CD4-positive, alpha-beta T cell (primary cell): Measurements from ENCODE around the gene NTM. TPM values are rescaled to one million over a fixed set of nuclear protein-coding genes. Genes with fewer than 3 reads are reported as not detected.
"Not testable (repeated sequence)": the region's sequence is repeated elsewhere in the genome, so short reads cannot be mapped to it uniquely, and the experiment has no call there.

Experiments used
- ATAC-seq: fragments of 200-7000 bp; cut with Tn5 transposase; one replicate; pipeline ENCODE4 v1.10.0; 2022; ENCODE audit warnings: mild to moderate bottlenecking; ENCODE audit not compliant: poor library complexity
- CTCF ChIA-PET: fragments of 350-600 bp; sonication (Branson Sonifier 250); formaldehyde crosslinking; loops from one replicate; lab custom pipeline; 2021; ENCODE audit warnings: antibody characterized with exemption, inconsistent platforms; lab: Charles Lee
- POLR2A ChIA-PET: fragments of 350-600 bp; sonication (Branson Sonifier 250); formaldehyde crosslinking; loops from one replicate; lab custom pipeline; 2021; ENCODE audit warnings: antibody characterized with exemption, inconsistent platforms; lab: Charles Lee
- DNase-seq, 14 experiments: peaks; one replicate each; pipeline ENCODE4 v3.0.0-alpha.2; 2013 to 2020; ENCODE audit warnings: mixed read lengths in 2 of 14
- H3K27ac ChIP-seq, 2 donors: one replicate each; pipeline versions ENCODE4 v1.5.1 to v1.7.0; 2013; ENCODE audit warnings: low read length in 2 of 2, low read depth in 1 of 2, mild to moderate bottlenecking in 1 of 2
- H3K27me3 ChIP-seq, 2 experiments: 1 replicate in 1 of 2; 2 replicates in 1 of 2; pipeline versions ENCODE4 v1.6.1 to v1.7.0; 2013; ENCODE audit warnings: low read length in 2 of 2, control low read depth in 1 of 2, mild to moderate bottlenecking in 1 of 2, moderate library complexity in 1 of 2; ENCODE audit not compliant: insufficient read depth in 2 of 2, control insufficient read depth in 1 of 2
- H3K36me3 ChIP-seq: one replicate; pipeline ENCODE4 v1.6.1; 2013; ENCODE audit warnings: low read length, control low read depth; ENCODE audit not compliant: insufficient read depth
- H3K4me1 ChIP-seq: one replicate; pipeline ENCODE4 v1.6.1; 2013; ENCODE audit warnings: low read length, control low read depth; ENCODE audit not compliant: insufficient read depth
- H3K4me3 ChIP-seq: one replicate; pipeline ENCODE4 v1.5.1; 2013; ENCODE audit warnings: mild to moderate bottlenecking, low read length, moderate library complexity
- H3K9me3 ChIP-seq, 2 experiments: 1 replicate in 1 of 2; 2 replicates in 1 of 2; pipeline versions ENCODE4 v1.6.1 to v1.7.0; 2013; ENCODE audit warnings: low read length in 2 of 2, mild to moderate bottlenecking in 2 of 2, control low read depth in 1 of 2, moderate library complexity in 1 of 2; ENCODE audit not compliant: control insufficient read depth in 1 of 2, insufficient read depth in 1 of 2
- H3K27ac Mint-ChIP-seq: one replicate; pipeline ENCODE4 v1.8.0; 2020; ENCODE audit warnings: mixed read lengths
- H3K27me3 Mint-ChIP-seq: one replicate; pipeline ENCODE4 v1.8.0; 2021; ENCODE audit warnings: mixed read lengths
- H3K36me3 Mint-ChIP-seq: one replicate; pipeline ENCODE4 v1.8.0; 2021; ENCODE audit warnings: low read depth, mixed read lengths
- H3K4me1 Mint-ChIP-seq: one replicate; pipeline ENCODE4 v1.8.0; 2021; ENCODE audit warnings: low read depth, mixed read lengths
- H3K4me3 Mint-ChIP-seq: one replicate; pipeline ENCODE4 v1.8.0; 2020; ENCODE audit warnings: mild to moderate bottlenecking, mixed read lengths
- H3K9me3 Mint-ChIP-seq: one replicate; pipeline ENCODE4 v1.8.0; 2020; ENCODE audit warnings: mixed read lengths
- CTCF ChIP-seq: fragments of 200-600 bp; IDR thresholded peaks from one replicate; pipeline ENCODE4 v1.8.0; 2022; ENCODE audit warnings: antibody characterized with exemption, mild to moderate bottlenecking
- intact Hi-C, 2 experiments: fragments of 100-400 bp; cut with DNase I in 1 of 2; cut with micrococcal nuclease in 1 of 2; formaldehyde crosslinking; loops; one replicate each; pipeline versions ENCODE4 v1.15.1 to v1.9.0; 2023 to 2025; cut with DNase I, micrococcal nuclease
- total RNA-seq, 174 experiments: library from RNA in 2 of 174; stranded (reverse) in 2 of 174; gene quantifications; one replicate each; pipeline ENCODE4 v1.2.3 and lab custom pipeline; 2021 to 2026

NTM gene
- total RNA-seq, 2 experiments from 2014 or later, result not detected

GRCh38 chr11:131422029-131422428, 51.6 kb downstream of the NTM start:
- no peak overlapping the region for H3K27ac ChIP-seq
- no peak for TF ChIP-seq CTCF
- Mint-ChIP-seq H3K27ac (no peak overlapping the region), H3K27me3 (peaks cover 8% of the 10 kb centered on the region), H3K36me3 (no peaks in the 10 kb centered on the region), H3K9me3 (peaks cover 2% of the 10 kb centered on the region), H3K4me3 (no peak overlapping the region), H3K4me1 (no peaks in the 10 kb centered on the region)
- no peak for DNase-seq
- ATAC-seq, result no peak
- no peaks in the 10 kb centered on the region for H3K4me1 ChIP-seq
- intact Hi-C loops, result loop anchor here in 1 of 2 experiments (10.0 kb wide), 1 partner anchor 63 kb away; no protein-coding TSS in a partner anchor
- no peak overlapping the region for H3K4me3 ChIP-seq
- no peaks in the 10 kb centered on the region for H3K27me3 ChIP-seq
- ChIA-PET CTCF (no interaction called here), POLR2A (no interaction called here)
- no peaks in the 10 kb centered on the region for H3K36me3 ChIP-seq
- H3K9me3 ChIP-seq, result peaks cover 0 to 14% of the 10 kb centered on the region in 2 experiments

GRCh38 chr11:131422496-131422895, 52.1 kb downstream of the NTM start:
- Mint-ChIP-seq H3K9me3 (peaks cover 5% of the 10 kb centered on the region), H3K27me3 (peaks cover 8% of the 10 kb centered on the region), H3K36me3 (no peaks in the 10 kb centered on the region), H3K4me3 (no peak overlapping the region), H3K27ac (no peak overlapping the region), H3K4me1 (no peaks in the 10 kb centered on the region)
- POLR2A ChIA-PET, result no interaction called here
- Histone ChIP-seq H3K9me3 (peaks cover 0 to 14% of the 10 kb centered on the region in 2 experiments), H3K4me3 (no peak overlapping the region), H3K27ac (no peak overlapping the region), H3K4me1 (no peaks in the 10 kb centered on the region), H3K36me3 (no peaks in the 10 kb centered on the region), H3K27me3 (no peaks in the 10 kb centered on the region)
- intact Hi-C loops, result loop anchor here in 1 of 2 experiments (10.0 kb wide), 1 partner anchor 62 kb away; no protein-coding TSS in a partner anchor
- no peak for ATAC-seq
- CTCF ChIA-PET, result no interaction called here
- TF ChIP-seq CTCF, result no peak
- no peak for DNase-seq

GRCh38 chr11:131423688-131424087, 53.3 kb downstream of the NTM start:
- peaks cover 6% of the 10 kb centered on the region for H3K9me3 Mint-ChIP-seq
- TF ChIP-seq CTCF, result no peak
- Histone ChIP-seq H3K4me3 (no peak overlapping the region), H3K9me3 (peaks cover 0 to 14% of the 10 kb centered on the region in 2 experiments), H3K27ac (no peak overlapping the region), H3K27me3 (no peaks in the 10 kb centered on the region), H3K4me1 (no peaks in the 10 kb centered on the region), H3K36me3 (no peaks in the 10 kb centered on the region)
- no peak overlapping the region for H3K4me3 Mint-ChIP-seq
- H3K27ac Mint-ChIP-seq, result no peak overlapping the region
- peaks cover 8% of the 10 kb centered on the region for H3K27me3 Mint-ChIP-seq
- H3K4me1 Mint-ChIP-seq, result no peaks in the 10 kb centered on the region
- no peaks in the 10 kb centered on the region for H3K36me3 Mint-ChIP-seq
- DNase-seq (no peak), ATAC-seq (no peak)
- POLR2A ChIA-PET, result no interaction called here
- intact Hi-C loops, result loop anchor here in 1 of 2 experiments (10.0 kb wide), 1 partner anchor 61 kb away; no protein-coding TSS in a partner anchor
- CTCF ChIA-PET, result no interaction called here

- intact Hi-C loops, result loop anchor here in 1 of 2 experiments (10.0 kb wide), 1 partner anchor 60 kb away; no protein-coding TSS in a partner anchor
- ATAC-seq, H3K4me1 ChIP-seq, CTCF ChIA-PET, DNase-seq, H3K36me3 ChIP-seq, H3K4me1 Mint-ChIP-seq, H3K27me3 ChIP-seq, H3K27me3 Mint-ChIP-seq, H3K36me3 Mint-ChIP-seq, H3K27ac Mint-ChIP-seq, H3K4me3 ChIP-seq, H3K27ac ChIP-seq, H3K4me3 Mint-ChIP-seq, H3K9me3 Mint-ChIP-seq, POLR2A ChIA-PET: not testable (repeated sequence)
- H3K9me3 ChIP-seq, result peaks cover 0 to 14% of the 10 kb centered on the region in 2 experiments
Observed at GRCh38 chr11:131424257-131424876, 54.0 kb downstream of the NTM start.
